ENCODE data around the gene SNX17. TPM values are rescaled to one million over a fixed set of nuclear protein-coding genes. Genes with fewer than 3 reads are reported as not detected.

Gene SNX17
- total RNA-seq, 4 donors from 2014 or later = 71.6 to 97.7 (median 90.8) TPM

- Histone ChIP-seq H3K4me3 (peak overlapping the region; percentile 84 to 100 (median 98)), H3K4me1 (peaks cover 0 to 37% (median 28%) of the 10 kb centered on the region in 4 donors), H3K27me3 (no peaks in the 10 kb centered on the region), H3K9me3 (no peaks in the 10 kb centered on the region), H3K27ac (peak overlapping the region; percentile 64 to 97 (median 94)), H3K36me3 (peaks cover 6 to 69% (median 11%) of the 10 kb centered on the region in 3 donors)
- no peak for TF ChIP-seq EP300 (IDR thresholded peaks at IDR 0.05)
- TF ChIP-seq, protein P1, sequence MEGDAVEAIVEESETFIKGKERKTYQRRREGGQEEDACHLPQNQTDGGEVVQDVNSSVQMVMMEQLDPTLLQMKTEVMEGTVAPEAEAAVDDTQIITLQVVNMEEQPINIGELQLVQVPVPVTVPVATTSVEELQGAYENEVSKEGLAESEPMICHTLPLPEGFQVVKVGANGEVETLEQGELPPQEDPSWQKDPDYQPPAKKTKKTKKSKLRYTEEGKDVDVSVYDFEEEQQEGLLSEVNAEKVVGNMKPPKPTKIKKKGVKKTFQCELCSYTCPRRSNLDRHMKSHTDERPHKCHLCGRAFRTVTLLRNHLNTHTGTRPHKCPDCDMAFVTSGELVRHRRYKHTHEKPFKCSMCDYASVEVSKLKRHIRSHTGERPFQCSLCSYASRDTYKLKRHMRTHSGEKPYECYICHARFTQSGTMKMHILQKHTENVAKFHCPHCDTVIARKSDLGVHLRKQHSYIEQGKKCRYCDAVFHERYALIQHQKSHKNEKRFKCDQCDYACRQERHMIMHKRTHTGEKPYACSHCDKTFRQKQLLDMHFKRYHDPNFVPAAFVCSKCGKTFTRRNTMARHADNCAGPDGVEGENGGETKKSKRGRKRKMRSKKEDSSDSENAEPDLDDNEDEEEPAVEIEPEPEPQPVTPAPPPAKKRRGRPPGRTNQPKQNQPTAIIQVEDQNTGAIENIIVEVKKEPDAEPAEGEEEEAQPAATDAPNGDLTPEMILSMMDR (IDR thresholded peaks at IDR 0.05) = no peak
- no peak for TF ChIP-seq POLR2A (IDR thresholded peaks at IDR 0.05)
- 0 to 1% methylated on average over 16 to 18 of the region's 18 CpGs for WGBS, 2 donors
- no peak for DNase-seq (ENCODE audit: low spot score in 2 of 2)
Observed at GRCh38 chr2:27369471-27370025, 868 bp upstream of the SNX17 start.

- Histone ChIP-seq H3K4me1 (peaks cover 0 to 37% (median 28%) of the 10 kb centered on the region in 4 donors), H3K9me3 (no peaks in the 10 kb centered on the region), H3K27me3 (no peaks in the 10 kb centered on the region), H3K4me3 (peak overlapping the region; percentile 84 to 100 (median 98)), H3K27ac (peak overlapping the region; percentile 78 to 96 (median 92)), H3K36me3 (peaks cover 6 to 69% (median 25%) of the 10 kb centered on the region in 3 donors)
- TF ChIP-seq, protein P1 (IDR thresholded peaks at IDR 0.05) = no peak
- no peak for TF ChIP-seq POLR2A (IDR thresholded peaks at IDR 0.05)
- no peak for DNase-seq (ENCODE audit: low spot score in 2 of 2)
- 1 to 2% methylated on average over 22 to 41 of the region's 46 CpGs for WGBS, 2 donors
Observed at GRCh38 chr2:27370816-27371620, 602 bp downstream of the SNX17 start.

DNA sequence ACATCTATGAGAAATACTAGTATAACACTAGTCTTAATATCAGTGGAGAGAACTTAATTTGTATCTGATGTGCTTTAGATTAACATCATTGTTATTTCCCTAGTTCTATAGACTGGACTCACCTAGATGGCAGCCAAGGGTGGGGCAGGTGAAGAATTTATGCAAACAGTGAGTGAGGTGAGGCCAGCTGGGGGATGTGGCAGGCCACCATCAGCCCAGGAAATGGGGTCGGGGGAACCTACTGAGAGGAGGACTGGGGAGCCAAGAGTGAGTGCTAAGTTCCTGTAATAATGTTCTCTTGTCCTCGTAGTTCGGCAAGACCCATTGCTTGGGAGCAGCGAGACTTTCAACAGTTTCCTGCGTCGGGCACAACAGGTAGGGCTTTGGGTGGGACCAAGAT lies 2.5 kb downstream of the SNX17 start:
- no peaks in the 10 kb centered on the region for H3K27me3 ChIP-seq
- DNase-seq (ENCODE audit: low spot score in 2 of 2) = no peak
- no peak overlapping the region for H3K27ac ChIP-seq
- TF ChIP-seq, protein P1 (IDR thresholded peaks at IDR 0.05) = no peak
- TF ChIP-seq EP300 (IDR thresholded peaks at IDR 0.05) (no peak), POLR2A (IDR thresholded peaks at IDR 0.05) (no peak)
- peaks cover 0 to 69% (median 41%) of the 10 kb centered on the region in 3 donors for H3K36me3 ChIP-seq
- peaks cover 0 to 44% (median 28%) of the 10 kb centered on the region in 4 donors for H3K4me1 ChIP-seq
- H3K9me3 ChIP-seq = no peaks in the 10 kb centered on the region
- WGBS, 2 donors = 79 to 95% methylated on average over 6 of the region's 6 CpGs
- no peak overlapping the region for H3K4me3 ChIP-seq

DNA sequence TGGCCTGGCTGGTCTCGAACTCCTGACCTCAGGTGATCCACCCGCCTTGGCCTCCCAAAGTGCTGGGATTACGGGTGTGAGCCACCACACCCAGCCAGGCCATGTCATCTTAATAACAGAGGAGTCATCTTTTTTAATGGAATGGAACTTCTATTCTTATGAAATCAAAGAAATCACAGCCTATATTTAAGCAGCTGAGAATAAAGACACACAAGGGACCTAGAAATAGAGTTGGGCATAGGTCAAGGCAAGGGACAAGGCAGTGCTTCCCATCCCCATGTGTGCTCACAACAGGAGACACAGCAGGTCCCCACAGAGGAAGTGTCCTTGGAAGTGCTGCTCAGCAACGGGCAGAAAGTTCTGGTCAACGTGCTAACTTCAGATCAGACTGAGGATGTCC lies 3.2 kb downstream of the SNX17 start:
- TF ChIP-seq POLR2A (IDR thresholded peaks at IDR 0.05) = no peak
- TF ChIP-seq, protein P1 (IDR thresholded peaks at IDR 0.05) = no peak
- no peak for TF ChIP-seq EP300 (IDR thresholded peaks at IDR 0.05)
- Histone ChIP-seq H3K27ac (no peak overlapping the region), H3K27me3 (no peaks in the 10 kb centered on the region), H3K9me3 (no peaks in the 10 kb centered on the region), H3K4me1 (peaks cover 0 to 45% (median 28%) of the 10 kb centered on the region in 4 donors), H3K4me3 (no peak overlapping the region), H3K36me3 (peaks cover 0 to 69% (median 41%) of the 10 kb centered on the region in 3 donors)
- DNase-seq (ENCODE audit: low spot score in 2 of 2) = no peak
- 90 to 99% methylated on average over 5 of the region's 5 CpGs for WGBS, 2 donors
